ENCODE results near the gene PDZD4. TPM values are rescaled to one million over a fixed set of nuclear protein-coding genes. Genes with fewer than 3 reads are reported as not detected.

Gene PDZD4
- total and polyA plus RNA-seq, 5 experiments from 2014 or later, result 0.31 to 1.5 (median 0.53) TPM; not detected in 1

Other genes starting within 250 kb of the PDZD4 start
- 10 to 100 TPM; 25.3 to 27.3 TPM for gene CCNQ, start 231.4 kb downstream of the PDZD4 start, total RNA-seq
- gene CCNQ, start 231.4 kb downstream of the PDZD4 start, polyA plus RNA-seq, result 10 to 100 TPM; 28.7 to 37.6 (median 33.8) TPM
- not detected for gene DUSP9, start 183.3 kb downstream of the PDZD4 start, total RNA-seq
- not detected for gene DUSP9, start 183.3 kb downstream of the PDZD4 start, polyA plus RNA-seq
- not detected for gene PNCK, start 156.7 kb downstream of the PDZD4 start, total RNA-seq
- gene PNCK, start 156.7 kb downstream of the PDZD4 start, polyA plus RNA-seq, result not detected
- gene SLC6A8, start 142.6 kb downstream of the PDZD4 start, total RNA-seq, result under 1 TPM; 0.31 to 0.49 TPM
- under 1 TPM in 2 of 3 donors, not detected in 1; 0.04 to 0.16 TPM for gene SLC6A8, start 142.6 kb downstream of the PDZD4 start, polyA plus RNA-seq
- 100 to 1,000 TPM; 108 to 118 TPM for gene BCAP31, start 106.2 kb downstream of the PDZD4 start, total RNA-seq
- gene BCAP31, start 106.2 kb downstream of the PDZD4 start, polyA plus RNA-seq, result 100 to 1,000 TPM; 298 to 328 (median 319) TPM
- 1 to 10 TPM; 5.8 to 7.3 TPM for gene ABCD1, start 105.7 kb downstream of the PDZD4 start, total RNA-seq
- 1 to 10 TPM; 1.1 to 2.1 (median 2.0) TPM for gene ABCD1, start 105.7 kb downstream of the PDZD4 start, polyA plus RNA-seq
- gene PLXNB3, start 66.3 kb downstream of the PDZD4 start, total RNA-seq, result under 1 TPM; 0.34 to 0.41 TPM
- gene PLXNB3, start 66.3 kb downstream of the PDZD4 start, polyA plus RNA-seq, result not detected
- not detected for gene SRPK3, start 49.5 kb downstream of the PDZD4 start, total RNA-seq
- gene SRPK3, start 49.5 kb downstream of the PDZD4 start, polyA plus RNA-seq, result not detected
- 10 to 100 TPM; 47.7 to 51.2 TPM for gene IDH3G, start 36.2 kb downstream of the PDZD4 start, total RNA-seq
- gene IDH3G, start 36.2 kb downstream of the PDZD4 start, polyA plus RNA-seq, result 100 to 1,000 TPM in 2 of 3 donors, 10 to 100 TPM in 1; 71.9 to 109 (median 100) TPM
- 100 to 1,000 TPM; 120 to 128 TPM for gene SSR4, start 35.9 kb downstream of the PDZD4 start, total RNA-seq
- gene SSR4, start 35.9 kb downstream of the PDZD4 start, polyA plus RNA-seq, result 100 to 1,000 TPM; 389 to 522 (median 451) TPM
- under 1 TPM; 0.16 to 0.23 TPM for gene L1CAM, start 55.6 kb upstream of the PDZD4 start, total RNA-seq
- not detected for gene L1CAM, start 55.6 kb upstream of the PDZD4 start, polyA plus RNA-seq
- gene AVPR2, start 74.1 kb upstream of the PDZD4 start, total RNA-seq, result not detected
- gene AVPR2, start 74.1 kb upstream of the PDZD4 start, polyA plus RNA-seq, result not detected
- gene ARHGAP4, start 95.7 kb upstream of the PDZD4 start, total RNA-seq, result 100 to 1,000 TPM; 324 to 353 TPM
- 100 to 1,000 TPM in 1 of 3 donors, 10 to 100 TPM in 2; 58.9 to 112 (median 96.6) TPM for gene ARHGAP4, start 95.7 kb upstream of the PDZD4 start, polyA plus RNA-seq
- 10 to 100 TPM; 72.1 to 80.8 TPM for gene NAA10, start 104.5 kb upstream of the PDZD4 start, total RNA-seq
- 10 to 100 TPM; 66.8 to 73.3 (median 71.3) TPM for gene NAA10, start 104.5 kb upstream of the PDZD4 start, polyA plus RNA-seq
- 10 to 100 TPM; 17.8 to 18.2 TPM for gene RENBP, start 114.1 kb upstream of the PDZD4 start, total RNA-seq
- under 1 TPM; 0.49 to 0.96 (median 0.73) TPM for gene RENBP, start 114.1 kb upstream of the PDZD4 start, polyA plus RNA-seq
- 10 to 100 TPM; 62.4 to 64.9 TPM for gene HCFC1, start 141.3 kb upstream of the PDZD4 start, total RNA-seq
- gene HCFC1, start 141.3 kb upstream of the PDZD4 start, polyA plus RNA-seq, result 10 to 100 TPM in 1 of 3 donors, 1 to 10 TPM in 2; 3.3 to 11.9 (median 7.9) TPM
- 10 to 100 TPM in 1 of 2 experiments, 1 to 10 TPM in 1; 9.3 to 11.2 TPM for gene TMEM187, start 142.2 kb upstream of the PDZD4 start, total RNA-seq
- gene TMEM187, start 142.2 kb upstream of the PDZD4 start, polyA plus RNA-seq, result 10 to 100 TPM in 1 of 3 donors, 1 to 10 TPM in 2; 3.1 to 13.6 (median 8.9) TPM
- 10 to 100 TPM; 68.8 to 76.6 TPM for gene IRAK1, start 189.4 kb upstream of the PDZD4 start, total RNA-seq
- gene IRAK1, start 189.4 kb upstream of the PDZD4 start, polyA plus RNA-seq, result 10 to 100 TPM; 23.9 to 44.7 (median 27.8) TPM